ENCODE measurements around the gene VWA5A.

The VWA5A gene, protein sequence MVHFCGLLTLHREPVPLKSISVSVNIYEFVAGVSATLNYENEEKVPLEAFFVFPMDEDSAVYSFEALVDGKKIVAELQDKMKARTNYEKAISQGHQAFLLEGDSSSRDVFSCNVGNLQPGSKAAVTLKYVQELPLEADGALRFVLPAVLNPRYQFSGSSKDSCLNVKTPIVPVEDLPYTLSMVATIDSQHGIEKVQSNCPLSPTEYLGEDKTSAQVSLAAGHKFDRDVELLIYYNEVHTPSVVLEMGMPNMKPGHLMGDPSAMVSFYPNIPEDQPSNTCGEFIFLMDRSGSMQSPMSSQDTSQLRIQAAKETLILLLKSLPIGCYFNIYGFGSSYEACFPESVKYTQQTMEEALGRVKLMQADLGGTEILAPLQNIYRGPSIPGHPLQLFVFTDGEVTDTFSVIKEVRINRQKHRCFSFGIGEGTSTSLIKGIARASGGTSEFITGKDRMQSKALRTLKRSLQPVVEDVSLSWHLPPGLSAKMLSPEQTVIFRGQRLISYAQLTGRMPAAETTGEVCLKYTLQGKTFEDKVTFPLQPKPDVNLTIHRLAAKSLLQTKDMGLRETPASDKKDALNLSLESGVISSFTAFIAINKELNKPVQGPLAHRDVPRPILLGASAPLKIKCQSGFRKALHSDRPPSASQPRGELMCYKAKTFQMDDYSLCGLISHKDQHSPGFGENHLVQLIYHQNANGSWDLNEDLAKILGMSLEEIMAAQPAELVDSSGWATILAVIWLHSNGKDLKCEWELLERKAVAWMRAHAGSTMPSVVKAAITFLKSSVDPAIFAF

DNA sequence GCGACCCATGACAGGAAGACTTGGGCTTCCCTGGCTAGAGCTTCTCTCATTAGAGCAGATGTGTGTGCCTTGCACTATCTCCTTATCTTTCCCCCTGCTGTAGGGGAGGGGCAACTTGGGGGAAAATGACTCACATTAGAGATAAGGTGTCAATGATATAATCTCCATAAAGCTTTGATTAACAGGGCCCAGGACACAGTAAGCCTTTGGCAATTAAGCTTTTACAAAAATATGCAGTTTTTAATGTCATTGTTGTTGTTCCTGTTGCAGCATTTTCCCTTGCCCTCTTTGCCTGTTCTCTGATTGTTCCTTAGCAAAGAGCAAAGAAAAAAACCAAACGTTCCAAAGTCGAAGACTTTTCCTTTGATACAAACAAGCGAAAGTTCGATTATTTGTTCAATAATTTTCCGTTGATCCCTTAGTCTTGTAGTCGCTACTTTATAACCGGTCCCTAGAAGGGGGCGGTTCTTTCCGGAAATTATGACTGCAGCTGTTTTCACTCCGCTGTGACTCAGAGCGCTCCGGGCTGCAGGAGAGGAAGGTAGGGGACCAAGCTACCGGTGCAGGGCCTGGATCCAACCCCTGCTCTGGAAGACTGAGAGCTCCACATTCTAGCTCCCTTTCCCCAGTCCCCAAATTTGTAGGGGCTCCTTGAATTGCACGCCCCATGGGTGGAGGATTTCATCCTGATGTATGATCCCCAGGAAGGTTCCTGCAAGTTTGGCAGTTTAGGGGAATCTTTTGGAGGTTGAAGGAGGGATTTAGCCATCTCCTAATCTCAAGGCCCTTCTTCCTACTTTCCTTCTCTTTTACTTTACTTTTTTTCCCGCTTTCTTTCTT lies at the start of gene VWA5A:
Gene VWA5A (plus strand): TSS at position 509 of the 840 bp plus-strand sequence. CDS start 2,062 bp downstream, outside the sequence.
- peak; percentile 16 for DNase-seq (ENCODE audit: low spot score)

DNA sequence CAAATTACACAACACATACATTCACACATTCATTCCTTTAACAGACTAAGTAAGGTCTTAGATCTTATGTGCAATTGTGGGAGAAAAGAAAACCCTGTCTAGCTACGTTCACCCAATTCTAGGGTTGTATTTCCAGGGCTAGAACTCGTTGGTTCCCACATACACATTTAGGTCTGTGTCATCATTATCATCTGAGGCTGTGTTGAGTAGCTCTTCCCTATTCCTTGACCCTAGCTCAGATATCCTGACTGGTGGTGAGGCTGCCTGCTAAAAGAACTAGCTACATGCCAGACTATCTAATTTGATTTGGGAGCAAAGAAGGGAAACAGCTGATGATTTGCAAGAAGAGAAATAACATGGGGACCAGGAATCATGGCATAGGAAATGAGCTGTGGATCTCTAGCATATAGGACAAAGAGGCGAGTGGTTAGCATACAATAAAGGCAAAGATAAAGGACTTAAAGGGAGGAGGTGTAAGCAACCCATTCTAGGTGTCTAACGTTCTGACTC lies 46.6 kb upstream of the VWA5A start:
- DNase-seq (ENCODE audit: low spot score), result no peak

DNA sequence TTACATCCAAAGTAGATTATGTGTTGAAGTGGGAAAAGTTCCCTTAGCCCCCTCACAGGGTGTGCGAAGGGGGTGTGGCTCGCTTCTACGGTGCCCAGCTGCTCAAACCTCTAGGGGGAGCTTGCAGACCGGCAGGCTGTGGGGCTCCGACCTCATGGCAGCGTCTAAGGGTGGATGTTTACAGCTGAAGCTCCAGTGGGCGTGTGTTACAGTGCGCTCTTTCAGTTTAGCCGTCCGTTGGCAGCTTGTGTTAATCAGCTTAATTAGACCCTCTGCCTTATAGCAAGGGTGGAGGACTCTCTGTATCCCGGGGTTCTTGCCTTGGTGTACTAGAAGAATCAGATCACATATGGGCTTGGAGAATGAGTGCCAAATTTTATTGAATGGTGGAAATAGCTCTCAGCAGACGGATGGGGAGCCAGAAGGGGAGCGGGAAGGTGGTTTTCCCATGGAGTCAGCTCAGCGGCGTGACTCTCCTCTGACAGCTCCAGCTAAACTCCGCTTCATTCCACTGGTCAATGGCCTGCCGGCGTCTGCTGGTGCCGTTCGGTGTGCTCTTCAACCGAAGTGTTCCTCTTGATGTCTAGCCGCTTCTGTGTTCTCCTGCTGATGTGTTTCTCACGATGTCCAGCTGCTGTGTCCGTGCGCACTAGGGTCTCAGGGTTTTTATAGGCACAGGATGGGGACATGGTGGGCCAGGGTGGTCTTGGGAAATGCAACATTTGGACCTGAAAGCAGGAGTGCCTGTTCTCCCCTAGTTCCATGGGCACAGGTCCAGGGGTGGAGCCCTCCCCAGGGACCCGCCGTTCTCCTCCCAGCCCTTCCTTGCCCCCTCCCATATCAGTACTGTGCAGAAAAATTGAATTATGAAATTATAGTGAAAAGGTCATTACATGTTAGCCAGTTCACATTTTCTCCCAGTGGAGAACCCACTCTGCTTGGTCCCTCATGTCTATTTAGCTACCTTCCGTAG lies 45.5 kb upstream of the VWA5A start:
- peak; percentile 34 for DNase-seq (ENCODE audit: low spot score)

DNA sequence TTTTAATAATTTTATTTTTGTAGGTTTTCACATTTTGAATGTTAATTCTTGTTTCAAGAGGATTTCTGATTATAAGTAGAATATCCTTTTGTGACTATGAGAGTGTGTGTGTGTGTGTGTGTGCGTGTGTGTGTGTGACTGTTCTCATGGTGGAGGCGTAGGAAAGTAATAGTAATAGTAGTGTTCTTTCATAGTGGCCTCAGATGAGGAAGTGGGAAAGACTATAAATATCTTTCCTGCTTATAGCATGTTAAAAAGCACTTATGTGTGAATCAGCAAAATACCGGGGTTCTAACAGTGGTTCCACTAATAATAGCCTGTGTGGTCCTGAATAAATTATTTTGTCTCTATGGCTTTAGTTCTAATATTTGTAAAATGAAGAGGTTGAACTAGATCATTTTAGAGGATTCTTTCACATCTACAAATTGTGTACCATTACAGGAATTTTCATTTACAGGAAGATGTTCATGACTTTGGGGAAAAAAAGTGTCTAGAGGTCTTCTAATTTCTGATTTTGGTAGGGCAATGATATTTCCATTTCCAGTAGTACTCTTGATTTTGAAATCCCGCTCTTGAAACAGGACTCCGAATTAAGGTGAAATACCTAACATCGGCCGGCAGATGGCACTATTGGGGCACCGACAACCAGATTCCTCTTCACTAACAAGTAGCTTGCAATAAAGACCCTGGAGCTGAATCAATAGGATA lies 44.2 kb upstream of the VWA5A start:
- peak; percentile 68 for DNase-seq (ENCODE audit: low spot score)

DNA sequence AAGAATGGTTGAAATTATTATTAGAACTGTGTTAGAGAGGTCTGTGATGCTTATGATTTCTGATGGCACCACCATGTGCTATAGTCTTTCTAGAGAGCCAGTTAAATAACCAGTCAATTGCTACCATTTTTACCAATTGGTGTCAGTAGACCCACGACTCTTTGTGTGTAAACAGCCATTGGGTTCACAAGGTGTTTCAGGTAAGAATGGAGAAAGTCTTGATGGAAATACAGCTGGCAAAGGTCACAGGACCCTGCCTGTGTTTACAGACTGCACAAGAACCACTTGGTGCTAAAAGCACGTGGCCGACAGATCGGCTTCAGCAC lies 43.7 kb upstream of the VWA5A start:
- no peak for DNase-seq (ENCODE audit: low spot score)

DNA sequence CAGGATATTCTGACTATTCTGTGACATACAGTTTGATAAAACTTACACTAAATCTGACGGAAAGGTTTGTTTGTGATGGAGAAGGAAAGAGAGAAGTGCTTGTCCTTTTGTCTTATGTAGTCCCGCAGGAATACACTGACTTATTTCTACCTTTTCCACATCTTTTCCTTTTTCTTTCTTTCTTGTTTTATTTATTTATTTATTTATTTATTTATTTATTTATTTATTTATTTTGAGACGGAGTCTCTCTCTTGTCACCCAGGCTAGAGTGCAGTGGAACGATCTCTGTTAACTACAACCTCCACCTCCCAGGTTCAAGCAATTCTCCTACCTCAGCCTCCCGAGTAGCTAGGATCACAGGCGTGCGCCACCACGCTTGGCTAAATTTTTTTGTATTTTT lies 43.1 kb upstream of the VWA5A start:
- DNase-seq (ENCODE audit: low spot score), result no peak

DNA sequence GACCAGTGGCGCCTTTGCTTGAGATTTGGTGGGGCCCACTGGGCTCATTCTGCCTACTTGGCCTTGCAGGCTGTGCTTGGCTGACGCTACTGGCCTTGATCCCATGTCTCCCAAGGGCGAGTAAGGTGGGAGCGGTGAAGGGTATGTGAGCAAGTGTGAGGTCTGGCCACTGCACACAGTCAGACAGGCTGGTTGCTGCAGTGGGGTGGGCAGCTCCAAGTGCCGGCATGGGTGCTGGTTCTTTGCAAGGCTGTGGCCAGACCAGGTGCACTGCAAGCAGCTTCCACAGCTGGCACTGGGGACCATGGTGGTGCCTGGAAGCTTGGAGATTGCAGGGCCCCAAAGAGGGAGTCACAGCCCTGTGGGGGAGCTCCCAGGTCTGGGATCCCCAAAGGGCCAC lies 40.7 kb upstream of the VWA5A start:
- DNase-seq (ENCODE audit: low spot score), result no peak

DNA sequence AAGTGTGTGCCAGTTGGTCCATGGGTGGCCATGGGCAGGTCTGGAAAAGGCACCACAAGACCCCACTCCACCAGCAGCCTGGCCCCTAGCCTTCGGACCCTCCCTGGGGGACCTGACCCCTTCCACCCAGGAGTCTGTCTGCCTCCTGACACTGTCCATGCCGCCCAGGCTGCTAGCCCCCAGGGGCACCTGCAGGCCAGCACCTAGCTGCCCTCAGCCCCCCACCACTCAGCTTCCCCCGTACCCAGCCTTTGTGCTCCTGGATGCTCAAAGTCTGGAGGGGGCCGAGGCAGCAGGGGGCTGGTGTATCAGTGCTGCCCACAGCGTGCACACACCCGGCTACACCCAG lies 39.8 kb upstream of the VWA5A start:
- no peak for DNase-seq (ENCODE audit: low spot score)

DNA sequence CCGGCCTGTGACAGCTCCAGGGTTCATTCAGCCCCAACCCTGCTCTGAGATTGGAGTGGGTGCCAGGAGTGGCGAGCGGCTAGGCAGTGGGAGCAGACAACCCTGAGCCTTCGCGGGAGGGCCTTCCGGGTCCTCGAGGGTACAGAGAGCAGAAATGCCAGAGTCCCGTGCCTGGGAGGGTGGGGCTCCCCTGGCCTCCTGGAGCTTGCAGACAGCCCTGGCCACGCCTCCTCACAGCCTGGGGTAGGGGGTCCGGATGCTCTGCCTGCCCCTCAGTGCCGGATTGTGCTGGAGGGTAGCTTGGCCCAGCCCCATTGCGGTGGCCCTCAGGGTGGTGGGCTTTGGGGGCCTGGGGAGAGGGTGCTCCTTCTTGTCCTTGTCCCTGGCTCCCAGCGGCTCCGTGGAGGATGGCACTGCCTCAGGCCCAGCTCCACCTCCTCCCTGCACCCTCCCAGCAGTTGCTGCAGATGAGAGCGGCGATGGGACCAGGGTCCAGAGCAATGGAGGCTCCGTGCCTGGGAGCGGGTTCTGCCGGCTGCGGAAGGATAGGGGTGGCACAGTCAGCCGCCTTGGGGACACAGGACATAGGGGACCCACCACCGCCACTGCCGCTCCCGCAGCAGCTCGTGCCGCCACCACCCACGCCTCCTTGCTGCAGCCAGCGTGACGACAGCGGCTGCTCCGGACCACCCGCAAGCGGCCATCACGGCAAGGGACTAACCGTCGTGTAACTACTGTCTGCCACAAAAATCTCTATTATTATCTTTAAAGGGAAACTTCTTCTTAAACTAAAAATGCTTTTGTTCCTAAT lies 39.2 kb upstream of the VWA5A start:
- DNase-seq (ENCODE audit: low spot score), result no peak

DNA sequence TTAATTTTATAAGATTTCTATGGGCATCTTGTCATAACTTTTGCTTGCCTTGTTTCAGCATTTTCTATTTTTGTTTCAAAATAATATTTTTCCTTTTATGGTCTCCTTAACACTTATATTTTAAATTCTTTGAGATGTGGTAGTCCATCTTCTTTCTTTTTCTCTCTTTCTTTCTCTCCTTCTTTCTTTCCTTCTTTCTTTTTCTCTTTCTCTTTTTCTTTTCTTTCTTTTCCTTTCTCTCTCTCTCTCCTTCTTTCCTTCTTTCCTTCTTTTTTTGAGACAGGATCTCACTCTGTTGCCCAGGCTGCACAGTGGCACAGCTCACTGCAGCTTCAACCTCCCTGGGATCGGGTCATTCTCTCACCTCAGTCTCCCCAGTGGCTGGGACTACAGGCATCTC lies 38.0 kb upstream of the VWA5A start:
- no peak for DNase-seq (ENCODE audit: low spot score)

DNA sequence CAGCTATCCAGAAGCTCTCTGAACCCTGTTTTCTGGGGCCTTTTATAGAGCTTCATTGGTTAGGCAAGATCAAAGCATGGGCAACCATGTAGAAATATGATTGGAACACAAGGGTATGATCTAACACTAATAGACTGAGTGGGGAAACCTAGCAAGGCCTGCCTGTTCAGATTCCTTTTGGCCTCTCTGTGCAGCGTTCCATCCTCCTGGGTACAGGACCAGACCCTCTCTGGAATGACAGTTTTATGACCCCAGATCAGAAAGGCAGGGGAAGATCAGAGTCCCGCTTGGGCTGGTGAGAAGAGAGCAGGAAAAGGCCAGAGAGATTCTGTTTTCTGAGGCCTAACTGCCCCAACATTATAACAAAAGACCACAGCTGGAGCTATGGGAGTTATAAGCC lies 36.7 kb upstream of the VWA5A start:
- DNase-seq (ENCODE audit: low spot score), result no peak

DNA sequence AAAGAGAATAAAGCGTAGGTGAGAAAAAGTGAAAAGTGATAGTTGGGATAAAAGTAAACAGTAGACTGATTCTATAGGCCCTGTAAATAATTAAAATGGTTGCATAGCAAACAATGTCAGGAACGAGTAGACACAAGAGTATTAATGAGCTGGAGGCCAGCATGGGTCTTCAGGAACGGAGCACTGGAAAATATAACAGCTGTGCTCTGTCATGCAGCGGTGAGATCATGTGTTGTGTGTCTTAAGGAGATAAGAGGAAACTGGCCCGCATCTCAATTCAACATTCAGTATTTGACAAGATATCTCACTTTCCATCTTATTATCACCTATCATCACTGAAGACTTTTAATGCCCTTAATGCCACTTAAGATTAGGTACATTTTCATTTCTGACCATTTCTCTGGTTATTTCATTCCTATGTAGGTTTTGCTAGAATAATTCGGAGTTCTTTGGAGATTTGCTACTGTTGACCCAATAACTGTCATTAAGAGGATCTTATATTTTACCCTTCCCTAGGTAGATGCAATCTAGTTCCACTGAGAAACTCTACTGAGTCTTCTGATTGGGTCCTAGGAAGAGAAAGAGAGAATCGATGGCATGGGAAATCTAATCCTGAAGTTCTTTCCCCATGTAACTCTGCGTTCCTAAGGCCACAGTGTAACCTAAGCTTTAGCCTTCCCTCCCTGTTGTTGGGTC lies 35.5 kb upstream of the VWA5A start:
- DNase-seq (ENCODE audit: low spot score), result no peak

DNA sequence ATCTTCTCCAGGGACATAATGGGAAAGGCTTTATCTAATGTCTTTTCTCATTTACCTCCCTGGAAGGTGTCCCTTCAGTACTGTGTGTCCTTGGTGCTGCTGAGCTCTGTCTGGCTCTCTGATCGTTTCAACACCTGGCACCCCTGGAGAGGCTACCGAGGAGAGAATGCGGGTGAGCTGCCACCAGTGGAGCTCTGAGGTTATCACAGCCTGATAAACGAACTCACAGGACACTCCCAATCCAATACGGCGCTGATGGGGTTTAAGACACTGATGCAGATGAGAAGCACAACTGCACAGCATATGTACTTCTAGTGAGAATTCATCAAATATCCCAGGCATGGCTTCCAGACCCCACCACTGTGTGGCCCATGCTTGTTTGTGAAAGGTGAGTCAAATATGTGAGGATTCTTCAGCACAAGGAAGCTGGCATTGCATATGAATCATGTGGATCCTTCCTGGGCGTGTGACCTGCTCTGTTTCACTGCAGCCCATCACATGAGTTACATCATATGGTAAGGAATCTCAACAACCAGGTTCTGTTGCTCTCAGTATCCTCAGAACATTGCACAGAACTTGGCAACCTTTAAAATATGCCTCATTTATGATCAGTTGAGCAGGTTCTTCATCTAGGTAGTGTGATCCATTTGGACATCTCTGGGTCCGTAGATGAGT lies 34.8 kb upstream of the VWA5A start:
- no peak for DNase-seq (ENCODE audit: low spot score)

DNA sequence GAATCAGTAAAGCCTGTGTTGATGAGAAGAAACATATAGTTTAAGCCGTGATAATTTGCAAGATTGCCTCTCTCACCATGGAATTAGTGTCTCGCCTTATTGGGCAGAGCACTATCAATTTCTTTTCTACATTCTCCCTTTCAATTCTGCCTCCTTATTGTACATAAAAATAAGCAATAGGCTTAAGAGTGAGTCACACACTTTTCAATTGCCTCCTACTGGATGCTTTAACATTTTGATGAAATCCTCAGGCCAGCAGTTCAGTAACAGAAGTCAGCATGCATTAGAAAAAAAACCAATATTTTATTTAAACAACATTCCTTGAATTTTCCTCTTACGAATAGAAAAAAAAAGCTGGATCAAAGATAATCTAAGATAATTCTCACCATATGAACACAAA lies 33.8 kb upstream of the VWA5A start:
- DNase-seq (ENCODE audit: low spot score), result no peak

DNA sequence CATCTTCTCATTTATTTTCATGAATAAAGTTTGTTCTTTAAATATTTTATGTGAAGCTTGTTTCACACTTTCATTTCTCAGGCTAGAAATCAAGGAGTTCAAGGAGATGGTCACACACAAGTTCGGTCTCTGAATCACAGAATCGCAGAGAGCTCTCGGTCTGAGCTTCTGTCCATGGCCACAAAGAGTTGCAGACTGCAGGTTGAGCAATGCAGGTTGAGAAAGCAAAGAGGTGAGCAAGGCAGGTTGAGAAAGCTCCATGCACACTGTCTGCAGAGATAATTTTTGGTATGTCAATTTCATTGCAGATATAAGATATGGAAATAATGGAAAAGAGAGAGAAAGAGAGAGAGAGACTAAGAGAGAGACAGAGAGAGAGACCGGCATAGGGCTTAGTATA lies 32.9 kb upstream of the VWA5A start:
- DNase-seq (ENCODE audit: low spot score), result no peak

DNA sequence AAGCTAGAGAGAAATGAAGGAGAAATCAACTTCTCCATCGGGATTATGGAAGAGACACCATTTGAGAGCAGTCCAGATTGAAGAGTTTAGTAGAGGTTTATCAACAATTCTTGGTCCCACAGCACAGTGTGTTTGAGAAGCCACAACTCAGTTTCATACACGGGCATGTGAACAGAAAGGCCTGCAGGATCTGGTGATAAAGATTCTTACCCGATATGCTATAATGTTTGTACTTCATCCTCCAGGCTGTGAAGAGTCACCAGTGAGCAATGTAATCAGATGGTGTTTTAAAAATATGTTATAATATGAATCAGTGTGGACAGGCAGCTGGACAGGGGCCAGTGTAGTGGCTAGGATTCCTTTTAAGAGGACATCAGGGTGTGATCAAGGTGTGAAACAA lies 29.7 kb upstream of the VWA5A start:
- DNase-seq (ENCODE audit: low spot score), result no peak

DNA sequence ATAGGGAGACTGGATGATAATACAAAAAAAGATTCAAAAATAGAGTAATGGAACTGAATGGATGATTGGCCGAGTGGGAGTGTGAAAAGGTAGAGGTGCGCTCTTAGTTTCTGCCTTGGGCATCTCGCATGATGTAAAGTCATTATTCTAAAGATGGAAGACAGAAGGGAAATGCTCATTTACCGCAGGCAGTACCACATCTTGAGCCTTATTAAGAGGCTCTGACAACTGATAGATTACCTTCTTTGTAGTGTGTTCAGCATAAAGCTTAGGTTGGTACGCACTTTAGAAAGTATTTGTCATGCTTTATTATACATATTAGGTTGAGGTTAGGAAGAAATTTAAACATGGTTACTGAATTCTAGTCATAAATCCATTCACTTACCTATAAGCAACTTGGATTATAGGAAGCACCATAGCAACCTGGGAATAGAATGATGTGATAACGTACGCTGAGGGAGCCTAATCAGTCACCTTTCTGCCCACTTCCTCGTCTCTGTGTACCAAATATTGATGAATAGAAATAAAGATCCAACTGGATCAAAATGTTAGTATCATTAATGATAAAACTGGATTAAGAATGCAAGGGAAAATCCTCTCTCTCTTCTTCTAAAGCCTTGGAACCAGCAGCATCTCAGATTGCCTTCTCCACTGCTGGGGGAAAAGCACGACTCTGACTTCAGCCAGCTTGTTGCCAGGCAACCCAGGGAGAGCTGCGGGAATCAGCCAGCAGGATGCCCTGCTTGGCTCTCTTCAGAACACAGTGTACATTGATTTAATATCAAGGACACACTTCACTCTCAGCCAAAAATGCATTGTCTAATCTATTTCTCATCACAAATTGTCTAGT lies 29.0 kb upstream of the VWA5A start:
- DNase-seq (ENCODE audit: low spot score), result peak; percentile 14

DNA sequence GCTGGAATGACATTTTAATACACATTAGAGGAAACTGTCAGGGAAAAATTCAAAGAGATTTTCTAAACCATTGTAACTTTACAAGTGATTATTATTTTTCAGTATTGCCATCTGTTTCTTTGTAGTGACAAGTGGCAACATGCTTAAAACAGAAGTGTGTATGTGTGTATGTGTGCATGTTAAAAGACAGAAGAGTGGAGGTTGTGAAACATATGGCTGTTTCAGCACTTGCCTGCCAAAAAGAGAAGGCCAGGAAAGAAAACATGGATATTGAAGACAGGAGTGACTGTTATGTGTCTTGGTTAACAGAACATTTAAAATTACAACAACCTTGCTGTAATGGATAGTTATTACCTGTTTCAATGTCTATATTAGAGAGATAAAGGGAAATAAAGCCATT lies 24.3 kb upstream of the VWA5A start:
- no peak for DNase-seq (ENCODE audit: low spot score)

Measured in cerebellar cortex (tissue), 1 donor.